ENCODE data around the gene EVX1. TPM values are rescaled to one million over a fixed set of nuclear protein-coding genes. Genes with fewer than 3 reads are reported as not detected.

The EVX1 gene
- total and polyA plus RNA-seq, 2 of the 8 experiments (the other 6 are each of a cell fraction or from before 2014, with no cell fraction given) = not detected

- ChIA-PET CTCF (ENCODE audit: partially characterized antibody) (interaction anchor here (1.3 to 3.9 kb wide), 2 partner anchors 11 to 883 kb away, joined by 5 to 23 read pairs; no protein-coding TSS in a partner anchor), POLR2A (ENCODE audit: partially characterized antibody) (no interaction called here)
- Histone ChIP-seq H3K9me3 (ENCODE audit: insufficient read depth in 2 of 2, low read depth in 1 of 2, low read length in 1 of 2) (peaks cover 0 to 3% of the 10 kb centered on the region in 2 experiments; a peak in 1 of 4 replicates), H3K4me2 (ENCODE audit: insufficient read depth in 1 of 2, low read depth in 2 of 2, low read length in 2 of 2) (no peak overlapping the region), H2AFZ (ENCODE audit: low read length) (no peak overlapping the region), H3K56ac (replicated peaks; ENCODE audit: insufficient read length, low read depth, low read length) (no peak overlapping the region), H2BK5ac (ENCODE audit: low read depth, low read length) (no peak overlapping the region), H4K20me1 (replicated peaks in 1 of 2; ENCODE audit: control insufficient read depth in 1 of 2, insufficient read depth in 2 of 2, low read length in 2 of 2) (peaks cover 30 to 38% of the 10 kb centered on the region in 2 experiments), H3K4me1 (replicated peaks in 1 of 4; ENCODE audit: control insufficient read depth in 3 of 4, insufficient read depth in 4 of 4, low read length in 3 of 4) (peaks cover 0 to 7% (median 3%) of the 10 kb centered on the region in 4 experiments; a peak in 5 of 7 replicates), H2BK120ac (replicated peaks; ENCODE audit: low read depth, low read length) (no peak overlapping the region), H3K27ac (ENCODE audit: low read depth, low read length) (no peak overlapping the region), H3K27me3 (replicated peaks in 1 of 4; ENCODE audit: control insufficient read depth in 3 of 4, extremely low read depth in 1 of 4, insufficient read depth in 3 of 4, low read length in 3 of 4) (peaks cover 83 to 100% (median 95%) of the 10 kb centered on the region in 4 experiments), H2AK5ac (ENCODE audit: low read depth, low read length) (no peak overlapping the region), H3K4ac (replicated peaks; ENCODE audit: insufficient read length, low read depth, low read length) (no peak overlapping the region), H4K8ac (ENCODE audit: extremely low read depth, insufficient read depth, low read length) (no peak overlapping the region), H3K23ac (ENCODE audit: insufficient read length) (no peak overlapping the region), H3K79me2 (ENCODE audit: control insufficient read depth in 1 of 2, insufficient read depth in 2 of 2, low read length in 2 of 2) (no peaks in the 10 kb centered on the region), H2BK12ac (ENCODE audit: low read depth, low read length) (no peak overlapping the region), H4K91ac (replicated peaks; ENCODE audit: insufficient read length, low read length) (no peak overlapping the region), H3K36me3 (ENCODE audit: control insufficient read depth in 2 of 4, insufficient read depth in 4 of 4, low read length in 3 of 4) (peaks cover 0 to 14% (median 0%) of the 10 kb centered on the region in 4 experiments; a peak in 1 of 8 replicates), H3K14ac (ENCODE audit: insufficient read length) (no peak overlapping the region), H3K79me1 (ENCODE audit: low read depth, low read length) (no peaks in the 10 kb centered on the region; the same call in 1 of the 2 replicates), H3K9ac (replicated peaks in 1 of 4; ENCODE audit: extremely low read depth in 1 of 4, low read depth in 3 of 4, low read length in 3 of 4) (no peak overlapping the region), H2BK20ac (ENCODE audit: low read length) (no peak overlapping the region), H3K18ac (ENCODE audit: extremely low read depth, low read length) (no peak overlapping the region), H2BK15ac (ENCODE audit: low read length) (no peak overlapping the region), H4K5ac (ENCODE audit: insufficient read length, low read depth, low read length) (no peak overlapping the region), H3K23me2 (ENCODE audit: low read depth, low read length) (no peaks in the 10 kb centered on the region; the same call in 1 of the 2 replicates), H3K4me3 (ENCODE audit: extremely low read depth in 1 of 4, insufficient read depth in 2 of 4, low read depth in 3 of 4, low read length in 4 of 4) (no peak overlapping the region)
- WGBS, 2 experiments (ENCODE audit: extremely low coverage in 1 of 2, insufficient coverage in 1 of 2, insufficient read length in 1 of 2, insufficient replicate concordance in 2 of 2, low coverage in 1 of 2, low lambda C conversion rate in 2 of 2, missing lambda C conversion rate in 1 of 2) = 40% methylated on average over 18 of the region's 18 CpGs; no CpG with 5 or more reads in 1 of the 2 experiments
- DNase-seq (ENCODE audit: low read depth in 1 of 2, low spot score in 2 of 2) (no peak), FAIRE-seq (no peak)
- TF ChIP-seq CBX8 (IDR thresholded peaks at IDR 0.05; ENCODE audit: borderline replicate concordance, low read depth, low read length) = peak; percentile 79; the same call in 1 of the 2 replicates
- TF ChIP-seq MAX (IDR thresholded peaks at IDR 0.05) = no peak
- TF ChIP-seq POLR2A (IDR thresholded peaks at IDR 0.05; ENCODE audit: control extremely low read depth in 1 of 2, low read depth in 2 of 2, low read length in 2 of 2) = no peak
These were observed 45.2 kb upstream of the EVX1 start for GRCh38 chr7:27197137-27198042.

Measured in H1 (cell line).